Coronary artery (tissue), 2 donors: ENCODE results near the gene FER.

Experiments
- DNase-seq: peaks from one replicate; pipeline ENCODE4 v3.0.0-alpha.2; 2017; ENCODE audit warnings: low spot score
- H3K27ac ChIP-seq, 2 donors: fragments of 200-600 bp; sonication (generic); one replicate each; pipeline ENCODE4 v1.5.1; 2016 to 2019
- H3K4me3 ChIP-seq: fragments of 200-600 bp; sonication (generic); 2 replicates; pipeline ENCODE4 v1.5.1; 2016; ENCODE audit warnings: mild to moderate bottlenecking, moderate library complexity
- CTCF ChIP-seq: fragments of 200-600 bp; sonication (generic); IDR thresholded peaks from one replicate; pipeline ENCODE4 v1.5.1; 2019; ENCODE audit warnings: antibody characterized with exemption

Gene FER

GRCh38 chr5:108997720-108998119 lies 250.0 kb downstream of the FER start:
- Histone ChIP-seq H3K27ac (no peak overlapping the region), H3K4me3 (no peak overlapping the region)
- no peak for TF ChIP-seq CTCF
- no peak for DNase-seq

- DNase-seq: no peak
- Histone ChIP-seq H3K27ac (no peak overlapping the region), H3K4me3 (no peak overlapping the region)
- TF ChIP-seq CTCF: no peak
These were observed 250.5 kb downstream of the FER start for GRCh38 chr5:108998216-108998615.

GRCh38 chr5:109003928-109004327 lies 256.2 kb downstream of the FER start:
- Histone ChIP-seq H3K27ac (no peak overlapping the region), H3K4me3 (no peak overlapping the region)
- DNase-seq: no peak
- no peak for TF ChIP-seq CTCF

GRCh38 chr5:109005297-109006009 lies 257.8 kb downstream of the FER start:
- no peak for TF ChIP-seq CTCF
- H3K27ac ChIP-seq: no peak overlapping the region
- no peak overlapping the region for H3K4me3 ChIP-seq
- no peak for DNase-seq

GRCh38 chr5:109006129-109006528 lies 258.4 kb downstream of the FER start:
- DNase-seq: no peak
- no peak overlapping the region for H3K4me3 ChIP-seq
- no peak for TF ChIP-seq CTCF

GRCh38 chr5:109016300-109016699 lies 268.6 kb downstream of the FER start:
- DNase-seq: no peak
- H3K27ac ChIP-seq: no peak overlapping the region

More at GRCh38 chr5:109006129-109006528, 258.4 kb downstream of the FER start:
- H3K27ac ChIP-seq: no peak overlapping the region

More at GRCh38 chr5:109016300-109016699, 268.6 kb downstream of the FER start:
- H3K4me3 ChIP-seq: no peak overlapping the region
- TF ChIP-seq CTCF: no peak
